ENCODE data around the gene C1orf116.

GRCh38 chr1:207049974-207050391 is 17.4 kb upstream of the C1orf116 start:
- TF ChIP-seq CTCF (IDR thresholded peaks at IDR 0.05) (peak; percentile 80 to 94 (median 83)), POLR2A (IDR thresholded peaks at IDR 0.05) (no peak), POLR2AphosphoS5 (IDR thresholded peaks at IDR 0.05) (no peak)
